Endodermal cell (in vitro differentiated cells): Measurements from ENCODE around the gene HAGH. TPM values are rescaled to one million over a fixed set of nuclear protein-coding genes. Genes with fewer than 3 reads are reported as not detected.

Source experiments
- DNase-seq: peaks from one replicate; pipeline ENCODE4 v3.0.0-alpha.2; 2017
- H3K27ac ChIP-seq: 2 replicates; pipeline ENCODE4 v1.5.1; 2013; ENCODE audit warnings: mild to moderate bottlenecking, low read depth, low read length, moderate library complexity
- H3K27me3 ChIP-seq: 2 replicates; pipeline ENCODE4 v1.6.1; 2013; ENCODE audit warnings: mild to moderate bottlenecking, low read length, moderate library complexity; ENCODE audit not compliant: insufficient read depth, control insufficient read depth, poor library complexity, severe bottlenecking
- H3K36me3 ChIP-seq: 2 replicates; pipeline ENCODE4 v1.7.0; 2013; ENCODE audit warnings: mild to moderate bottlenecking, low read length, moderate library complexity; ENCODE audit not compliant: control insufficient read depth, insufficient read depth
- H3K4me1 ChIP-seq: one replicate; pipeline ENCODE4 v1.7.0; 2013; ENCODE audit warnings: low read length; ENCODE audit not compliant: control insufficient read depth, insufficient read depth
- H3K4me3 ChIP-seq: 2 replicates; pipeline ENCODE4 v1.5.1; 2013; ENCODE audit warnings: mild to moderate bottlenecking, low read length, moderate library complexity
- H3K9ac ChIP-seq: 2 replicates; pipeline ENCODE4 v1.6.1; 2013; ENCODE audit warnings: mild to moderate bottlenecking, low read length, moderate library complexity; ENCODE audit not compliant: poor library complexity, severe bottlenecking; ENCODE audit errors: extremely low read depth
- H3K9me3 ChIP-seq: 2 replicates; pipeline ENCODE4 v1.6.1; 2013; ENCODE audit warnings: mild to moderate bottlenecking, low read length, moderate library complexity; ENCODE audit not compliant: control insufficient read depth
- H3K27ac Mint-ChIP-seq: 2 replicates; pipeline ENCODE4 v1.8.0; 2020; ENCODE audit warnings: mixed read lengths
- H3K27me3 Mint-ChIP-seq: 2 replicates; pipeline ENCODE4 v1.8.0; 2021; ENCODE audit warnings: mild to moderate bottlenecking, mixed read lengths; ENCODE audit not compliant: insufficient read depth
- H3K36me3 Mint-ChIP-seq: 2 replicates; pipeline ENCODE4 v1.8.0; 2020; ENCODE audit warnings: low read depth, mixed read lengths
- H3K4me1 Mint-ChIP-seq: 2 replicates; pipeline ENCODE4 v1.8.0; 2020; ENCODE audit warnings: mixed read lengths
- H3K4me3 Mint-ChIP-seq: 2 replicates; pipeline ENCODE4 v1.8.0; 2020; ENCODE audit warnings: mild to moderate bottlenecking, moderate library complexity, mixed read lengths
- H3K9me3 Mint-ChIP-seq: 2 replicates; pipeline ENCODE4 v1.8.0; 2020; ENCODE audit warnings: mild to moderate bottlenecking, mixed read lengths
- WGBS, 2 experiments: methylation state at CpG; one replicate each; pipeline versions ENCODE4 v1.1.5 to v1.1.7; 2013; ENCODE audit warnings: missing lambda C conversion rate in 2 of 2, mixed read lengths in 1 of 2; ENCODE audit not compliant: insufficient coverage in 1 of 2, insufficient read length in 1 of 2; 5-methylcytosine and 5-hydroxymethylcytosine counted together
- total RNA-seq, 2 donors: library from RNA; stranded (reverse); fragmentation: NEBNext Ultra II Directional in 1 of 2; extraction: Animal tissue kit (Norgen Biotek cat#: 25700) in 1 of 2; gene quantifications; 2 replicates in 1 of 2; 3 replicates in 1 of 2; pipeline ENCODE4 v1.2.1, GENCODE V29; 2021
- TF ChIP-seq, protein P1 (sequence below): fragments of 200-600 bp; sonication (generic); conservative IDR thresholded peaks from 2 replicates; pipeline ENCODE4 v1.5.0; 2021; ENCODE audit warnings: antibody characterized with exemption, mild to moderate bottlenecking

HAGH gene
- total RNA-seq, 2 donors from 2014 or later: 47.8 to 52.9 TPM

DNA sequence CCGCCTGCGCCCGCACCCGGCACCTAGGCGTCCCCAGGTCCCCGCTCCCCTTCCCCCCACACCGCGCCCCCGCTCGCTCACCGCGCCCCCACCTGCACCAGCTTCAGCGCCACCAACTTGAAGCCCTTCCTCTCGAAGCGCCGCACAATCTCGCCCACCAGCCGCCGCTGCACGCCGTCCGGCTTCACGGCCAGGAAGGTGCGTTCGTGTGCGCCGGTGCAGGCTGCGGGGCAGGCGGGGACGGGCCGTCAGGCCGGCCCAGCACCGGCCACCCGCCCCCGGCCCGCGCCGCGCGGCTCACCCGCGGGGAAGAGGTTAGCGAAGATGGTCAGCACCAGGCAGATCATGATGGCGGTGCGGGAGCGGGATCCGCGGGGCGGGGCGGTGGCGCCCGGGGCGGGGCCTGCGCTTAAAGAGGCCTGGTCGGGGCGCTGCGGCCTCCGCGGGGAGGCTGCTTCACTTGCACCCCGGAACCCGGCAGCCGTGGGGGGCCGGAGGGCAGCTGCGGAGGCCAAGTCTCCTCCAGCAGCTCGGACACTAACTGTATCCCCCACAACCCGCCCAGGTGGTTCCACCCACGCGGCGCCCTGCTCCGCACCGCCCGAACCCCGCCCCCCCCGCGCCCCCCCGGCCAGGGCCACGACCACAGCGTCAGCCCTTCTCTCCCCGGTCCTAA is 55.3 kb downstream of the HAGH start, which contains the start of gene NME3:
NME3 (minus strand) TSS at position 356 of the 676 bp plus-strand sequence; CDS start at position 347, 9 bp downstream.
- WGBS, 2 experiments: 1 to 3% methylated on average over 35 to 78 of the region's 79 CpGs
- H3K4me1 Mint-ChIP-seq: peaks cover 3% of the 10 kb centered on the region
- Histone ChIP-seq H3K27ac (no peak within 1 kb of the TSS), H3K9me3 (no peaks in the 10 kb centered on the region), H3K9ac (peak within 1 kb of the TSS; percentile 72), H3K4me1 (no peaks in the 10 kb centered on the region), H3K4me3 (peak within 1 kb of the TSS; percentile 90), H3K27me3 (no peaks in the 10 kb centered on the region), H3K36me3 (peaks cover 8% of the 10 kb centered on the region)
- peaks cover 6% of the 10 kb centered on the region for H3K36me3 Mint-ChIP-seq
- no peaks in the 10 kb centered on the region for H3K9me3 Mint-ChIP-seq
- H3K27ac Mint-ChIP-seq: peak within 1 kb of the TSS; percentile 96
- peak within 1 kb of the TSS; percentile 93 for H3K4me3 Mint-ChIP-seq
- H3K27me3 Mint-ChIP-seq: no peaks in the 10 kb centered on the region
- DNase-seq: peak; percentile 89
- TF ChIP-seq, protein P1, sequence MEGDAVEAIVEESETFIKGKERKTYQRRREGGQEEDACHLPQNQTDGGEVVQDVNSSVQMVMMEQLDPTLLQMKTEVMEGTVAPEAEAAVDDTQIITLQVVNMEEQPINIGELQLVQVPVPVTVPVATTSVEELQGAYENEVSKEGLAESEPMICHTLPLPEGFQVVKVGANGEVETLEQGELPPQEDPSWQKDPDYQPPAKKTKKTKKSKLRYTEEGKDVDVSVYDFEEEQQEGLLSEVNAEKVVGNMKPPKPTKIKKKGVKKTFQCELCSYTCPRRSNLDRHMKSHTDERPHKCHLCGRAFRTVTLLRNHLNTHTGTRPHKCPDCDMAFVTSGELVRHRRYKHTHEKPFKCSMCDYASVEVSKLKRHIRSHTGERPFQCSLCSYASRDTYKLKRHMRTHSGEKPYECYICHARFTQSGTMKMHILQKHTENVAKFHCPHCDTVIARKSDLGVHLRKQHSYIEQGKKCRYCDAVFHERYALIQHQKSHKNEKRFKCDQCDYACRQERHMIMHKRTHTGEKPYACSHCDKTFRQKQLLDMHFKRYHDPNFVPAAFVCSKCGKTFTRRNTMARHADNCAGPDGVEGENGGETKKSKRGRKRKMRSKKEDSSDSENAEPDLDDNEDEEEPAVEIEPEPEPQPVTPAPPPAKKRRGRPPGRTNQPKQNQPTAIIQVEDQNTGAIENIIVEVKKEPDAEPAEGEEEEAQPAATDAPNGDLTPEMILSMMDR: no peak

DNA sequence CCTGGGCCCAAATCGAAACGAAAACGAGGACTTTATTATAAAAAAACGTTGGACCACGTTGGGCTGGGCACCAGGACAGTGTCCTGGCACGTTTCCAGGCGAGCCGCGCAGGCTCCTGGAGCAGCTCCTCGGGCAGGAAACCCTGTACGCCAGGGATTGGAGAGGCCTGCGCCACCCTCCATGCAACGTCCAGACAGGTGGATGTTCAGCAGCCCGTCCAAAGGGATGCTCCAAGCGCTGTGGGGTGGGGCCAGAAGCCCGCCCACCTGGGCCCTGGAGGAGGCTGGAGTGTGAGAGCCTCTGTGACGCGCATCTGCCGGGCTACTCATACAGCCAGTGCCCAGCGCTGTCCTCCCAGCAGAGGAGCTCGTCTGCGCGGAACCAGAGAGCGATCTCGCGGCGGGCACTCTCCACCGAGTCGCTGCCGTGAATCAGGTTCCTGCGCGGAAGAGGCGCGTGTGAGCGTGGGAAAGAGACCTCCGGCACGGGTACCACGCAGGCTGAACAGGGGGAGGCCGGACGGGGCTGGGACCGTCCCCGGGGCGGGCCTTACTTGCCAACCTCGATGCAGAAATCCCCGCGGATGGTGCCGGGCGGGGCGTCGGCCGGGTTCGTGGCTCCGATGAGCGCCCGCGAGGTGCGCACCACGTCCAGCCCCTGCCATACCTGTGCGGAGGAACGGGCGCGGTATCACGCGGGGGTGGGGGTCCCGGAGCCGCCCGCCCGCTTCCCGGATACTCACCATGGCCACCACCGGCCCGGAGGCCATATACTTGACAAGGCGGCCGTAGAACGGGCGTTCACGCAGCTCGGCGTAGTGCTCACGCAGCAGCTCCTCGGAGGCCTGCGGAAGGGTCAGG is 56.1 kb downstream of the HAGH start:
- Histone ChIP-seq H3K4me3 (peak overlapping the region; percentile 76), H3K9me3 (no peaks in the 10 kb centered on the region), H3K27me3 (no peaks in the 10 kb centered on the region), H3K36me3 (peaks cover 9% of the 10 kb centered on the region), H3K27ac (no peak overlapping the region), H3K9ac (peak overlapping the region; percentile 38), H3K4me1 (no peaks in the 10 kb centered on the region)
- Mint-ChIP-seq H3K27ac (peak overlapping the region; percentile 94), H3K9me3 (no peaks in the 10 kb centered on the region), H3K36me3 (peaks cover 11% of the 10 kb centered on the region), H3K4me1 (peaks cover 3% of the 10 kb centered on the region), H3K27me3 (no peaks in the 10 kb centered on the region), H3K4me3 (peak overlapping the region; percentile 93)
- DNase-seq: peak; percentile 85
- 23 to 46% methylated on average over 35 to 81 of the region's 81 CpGs for WGBS, 2 experiments
- TF ChIP-seq, protein P1: no peak

DNA sequence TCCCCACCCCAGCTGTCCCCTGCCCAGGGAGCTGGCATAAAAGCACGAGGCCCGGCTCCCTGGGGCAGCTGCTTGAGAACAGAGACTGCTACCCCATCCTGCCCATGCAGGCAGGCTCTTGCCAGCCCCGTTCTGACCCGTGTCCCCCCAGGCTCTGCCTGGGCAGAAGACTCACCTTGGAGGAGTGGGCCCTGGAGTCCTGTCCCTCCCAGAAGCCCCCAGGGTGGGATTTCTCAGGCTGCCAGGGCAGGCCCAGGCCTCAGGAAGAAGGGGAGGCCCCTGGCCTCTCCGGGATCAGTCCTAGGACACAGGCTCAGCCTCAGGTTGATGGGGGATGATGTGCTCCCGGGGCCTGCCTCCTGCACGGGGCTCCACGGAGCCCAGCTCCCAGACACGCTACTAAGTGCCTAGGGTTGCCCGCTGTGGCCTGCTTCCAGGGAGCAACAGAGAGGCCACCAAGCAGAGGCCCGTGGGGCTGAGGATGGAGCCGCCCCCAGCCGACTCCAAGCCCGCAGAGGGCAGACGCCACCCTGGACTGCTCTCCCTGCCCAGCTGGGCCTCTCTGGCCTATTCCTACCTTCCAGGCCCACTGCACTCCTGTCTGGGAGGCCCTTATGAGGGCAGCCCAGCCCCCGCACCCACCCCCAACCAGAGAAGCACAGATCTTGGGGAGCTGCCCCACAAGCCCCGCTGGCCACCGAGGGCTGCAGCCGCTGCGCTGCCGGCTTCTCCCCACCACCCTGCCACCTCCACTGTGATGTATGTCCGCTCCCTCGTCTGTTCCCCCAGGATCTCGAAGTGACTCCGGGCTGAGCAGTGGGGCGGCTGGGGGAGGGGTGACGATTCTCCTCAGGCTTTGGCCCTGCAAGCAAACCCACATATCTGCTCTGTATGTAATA is 57.0 kb downstream of the HAGH start:
- peaks cover 17% of the 10 kb centered on the region for H3K36me3 ChIP-seq
- Mint-ChIP-seq H3K27ac (peak overlapping the region; percentile 94), H3K36me3 (peaks cover 13% of the 10 kb centered on the region), H3K4me1 (peaks cover 3% of the 10 kb centered on the region), H3K9me3 (no peaks in the 10 kb centered on the region), H3K27me3 (no peaks in the 10 kb centered on the region), H3K4me3 (peak overlapping the region; percentile 93)
- no peaks in the 10 kb centered on the region for H3K27me3 ChIP-seq
- H3K9ac ChIP-seq: no peak overlapping the region
- WGBS, 2 experiments: 92 to 93% methylated on average over 13 to 27 of the region's 27 CpGs
- DNase-seq: no peak
- H3K27ac ChIP-seq: no peak overlapping the region
- no peak overlapping the region for H3K4me3 ChIP-seq
- TF ChIP-seq, protein P1: no peak
- H3K4me1 ChIP-seq: no peaks in the 10 kb centered on the region
- H3K9me3 ChIP-seq: no peaks in the 10 kb centered on the region
